SIG-M5 treated with dmso at 0.1 percent for 504 hours (cell line): ENCODE measurements around the gene FAM13B.
"Not testable (repeated sequence)": the region's sequence is repeated elsewhere in the genome, so short reads cannot be mapped to it uniquely, and the experiment has no call there.

ENCODE experiments used
- DNase-seq: peaks from one replicate; lab custom pipeline; 2025; ENCODE audit not compliant: unreplicated experiment; lab: John Stamatoyannopoulos, UW

The FAM13B gene

DNA sequence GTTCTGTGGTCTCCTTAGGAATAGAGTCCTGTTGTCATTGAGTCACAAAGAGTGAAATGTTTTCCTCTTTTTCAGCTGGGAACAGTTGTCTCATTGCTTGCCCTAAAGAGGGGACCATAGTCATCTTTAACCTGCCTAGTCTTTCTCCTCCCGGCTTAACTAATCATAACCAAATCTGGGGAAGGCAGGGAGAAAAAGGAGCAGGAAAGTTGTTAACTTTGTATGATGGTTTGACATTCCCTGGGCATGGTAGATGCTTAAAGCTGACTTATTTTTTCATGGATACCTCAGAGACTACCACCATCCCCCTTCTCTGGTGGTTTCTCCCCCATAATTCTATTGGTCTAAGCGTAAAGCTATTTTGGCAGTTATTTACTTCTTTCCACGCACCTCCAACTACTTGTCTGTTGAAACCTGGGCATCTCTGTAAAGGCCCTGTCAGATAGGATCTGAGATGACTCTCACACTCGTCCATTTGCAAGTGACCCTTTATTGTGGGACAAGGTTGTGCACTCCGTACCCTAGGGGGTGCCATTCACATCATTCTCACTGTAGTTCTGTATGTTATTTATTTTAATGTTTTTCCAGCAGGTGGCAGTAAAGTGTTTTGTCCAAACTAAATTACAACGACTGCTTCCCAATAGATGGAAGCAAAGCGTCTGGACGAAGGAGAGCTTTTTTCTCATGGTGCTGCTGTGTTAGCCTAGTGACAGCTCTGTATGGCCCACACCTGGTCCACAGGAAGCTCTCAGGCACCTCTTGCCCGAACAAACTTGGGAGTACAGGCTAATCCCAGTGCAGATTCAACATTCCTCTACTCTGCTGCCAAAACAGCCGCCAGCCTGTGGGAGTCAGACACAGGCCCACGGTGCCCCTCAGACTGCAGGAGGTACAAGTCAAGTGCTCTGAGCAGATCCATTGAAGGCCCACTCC is 3.0 kb upstream of the FAM13B start:
- DNase-seq, result peak; percentile 96

DNA sequence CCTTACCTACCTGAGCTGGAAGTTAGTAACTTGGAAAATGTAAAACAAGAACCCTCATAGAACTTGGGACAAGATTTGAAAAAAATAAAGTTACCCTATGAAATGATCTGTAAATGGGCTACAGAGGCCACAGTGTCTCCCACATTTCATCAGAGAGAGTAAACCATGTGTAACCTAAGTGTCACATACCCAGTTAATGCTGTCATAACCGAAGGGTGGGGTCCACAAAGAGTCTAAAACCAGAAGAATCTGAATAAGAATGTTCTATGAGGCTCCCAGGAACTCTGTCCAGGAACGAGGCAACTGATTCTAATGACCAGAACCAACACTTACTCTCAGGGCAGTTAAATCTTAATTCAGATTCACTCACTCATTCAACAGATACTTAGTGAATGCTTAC is 1.0 kb upstream of the FAM13B start:
- DNase-seq, result no peak

DNA sequence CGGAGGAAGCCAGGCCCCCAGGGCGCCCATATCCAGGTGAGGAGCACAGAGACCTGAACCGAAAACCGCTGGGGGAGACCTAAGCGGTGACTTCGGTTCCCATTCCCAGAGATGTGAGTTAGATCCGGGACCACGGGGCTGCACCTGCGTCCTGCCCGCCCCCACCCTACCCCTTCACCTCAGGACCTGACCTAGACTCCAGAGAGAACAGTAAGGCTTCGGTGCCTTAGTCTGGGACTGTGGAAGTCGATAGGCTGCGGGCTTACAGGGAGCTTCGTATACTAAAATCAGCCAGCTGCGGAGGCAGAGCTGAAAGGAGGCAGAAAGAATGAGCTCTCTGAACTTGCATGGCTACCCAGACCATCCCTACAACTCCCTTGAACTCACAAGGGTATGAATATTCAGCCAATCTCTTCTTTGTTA is 518 bp upstream of the FAM13B start:
- DNase-seq, result no peak

DNA sequence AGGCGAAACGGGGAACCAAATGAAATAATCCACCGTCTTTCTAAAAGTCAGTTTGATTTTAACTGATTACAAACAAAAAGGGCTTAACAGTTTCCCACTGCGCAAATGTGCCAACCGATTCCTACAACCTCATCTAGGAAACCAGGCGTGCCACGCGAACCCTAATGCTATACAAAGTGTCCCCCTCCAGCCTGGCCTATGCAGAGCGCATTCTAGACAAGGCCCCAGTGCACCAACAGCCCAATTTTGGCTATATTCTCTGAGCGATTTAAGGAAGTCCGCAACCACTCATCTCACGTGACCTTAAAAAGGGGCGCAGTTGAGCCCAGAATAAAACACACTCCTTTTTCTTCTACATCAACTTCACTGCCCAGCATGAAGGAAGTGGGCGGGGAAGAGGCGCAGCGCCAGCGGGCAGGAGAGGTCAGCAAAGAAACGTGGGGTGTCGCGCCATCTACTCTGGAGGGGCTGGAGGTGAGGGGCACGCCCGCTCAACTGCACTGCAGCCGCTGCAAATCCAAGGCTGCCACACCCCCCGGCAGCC is 779 bp downstream of the FAM13B start:
- peak; percentile 94 for DNase-seq

DNA sequence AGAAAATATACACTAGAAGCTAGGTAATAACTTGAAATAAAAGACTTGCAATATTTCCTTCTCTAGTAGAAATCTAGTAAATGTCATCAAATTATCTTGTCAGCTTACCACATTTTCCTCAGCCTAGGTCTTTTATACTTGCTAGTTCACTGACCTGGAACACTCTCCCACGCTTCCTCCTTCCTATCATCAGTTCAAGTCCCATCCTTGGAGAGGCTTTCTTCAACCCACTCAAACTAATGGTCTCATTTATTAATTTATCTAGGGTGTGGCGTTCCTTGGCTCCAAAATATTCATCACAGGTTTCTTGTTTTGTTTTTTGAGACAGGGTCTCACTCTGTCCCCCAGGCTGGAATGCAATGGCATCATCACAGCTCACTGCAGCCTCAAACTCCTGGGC is 2.9 kb downstream of the FAM13B start:
- no peak for DNase-seq

DNA sequence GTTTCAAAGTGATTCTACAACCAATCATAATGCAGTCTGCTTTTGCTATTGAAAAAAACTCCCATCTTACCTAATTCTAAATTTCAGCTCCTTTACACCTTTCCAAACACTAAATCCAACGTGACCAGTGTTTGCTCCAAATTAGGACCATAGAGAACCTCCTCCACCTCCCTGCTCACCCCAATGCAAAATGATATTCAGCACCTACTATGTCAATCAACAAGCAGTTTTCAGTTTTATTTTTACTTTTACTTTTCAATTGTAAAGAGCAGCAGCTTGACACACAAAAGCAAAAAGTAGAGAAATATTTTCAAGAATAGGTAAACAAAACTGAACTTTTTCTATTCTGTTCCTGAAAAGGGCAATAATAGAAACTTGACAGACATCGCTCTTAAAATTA is 3.4 kb downstream of the FAM13B start:
- DNase-seq, result no peak

DNA sequence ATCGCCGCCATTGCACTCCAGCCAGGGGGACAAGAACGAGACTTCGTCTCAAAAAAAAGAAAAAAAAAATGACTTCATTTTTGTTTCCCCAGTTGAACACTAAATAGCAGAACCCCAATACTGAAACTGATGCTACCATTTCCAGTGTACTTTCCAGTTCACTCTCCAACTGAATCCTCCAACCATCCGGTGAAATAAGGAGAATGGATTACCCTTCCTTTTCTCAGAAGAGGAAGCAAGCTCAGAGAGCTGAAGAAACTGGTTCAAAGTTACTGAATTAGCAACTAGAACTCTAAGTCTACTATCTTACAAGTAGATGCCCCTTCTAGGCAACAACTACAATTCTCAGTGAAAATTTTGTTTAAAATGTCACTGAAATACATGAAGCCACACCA is 3.9 kb downstream of the FAM13B start:
- DNase-seq, result no peak

DNA sequence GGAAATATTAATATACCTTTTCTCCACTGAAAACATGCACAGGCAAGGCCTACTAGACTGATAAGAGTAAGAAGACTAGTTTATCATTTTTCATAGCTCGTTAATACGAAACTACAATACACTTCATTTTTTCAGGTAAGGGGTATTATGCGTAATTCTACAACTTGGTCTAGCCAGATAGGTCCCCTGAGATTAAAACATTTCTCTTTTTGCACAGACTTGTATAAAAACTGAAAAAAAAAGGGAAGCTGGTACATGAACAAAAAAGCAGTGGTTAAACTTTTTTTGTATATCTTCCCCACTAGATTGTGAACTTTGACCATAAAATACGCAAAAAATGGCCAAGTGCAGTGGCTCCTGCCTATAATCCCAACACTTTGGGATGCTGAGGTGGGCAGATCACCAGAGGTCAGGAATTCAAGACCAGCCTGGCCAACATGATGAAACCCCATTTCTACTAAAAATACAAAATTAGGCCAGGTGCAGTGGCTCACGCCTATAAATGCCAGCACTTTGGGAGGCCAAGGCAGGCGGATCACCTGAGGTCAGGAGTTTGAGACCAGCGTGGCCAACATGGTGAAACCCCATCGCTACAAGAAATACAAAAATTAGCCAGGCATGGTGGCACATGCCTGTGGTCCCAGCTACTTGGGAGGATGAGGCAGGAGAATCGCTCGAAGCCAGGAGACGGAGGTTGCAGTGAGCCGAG is 4.5 kb downstream of the FAM13B start:
- DNase-seq, result not testable (repeated sequence)

DNA sequence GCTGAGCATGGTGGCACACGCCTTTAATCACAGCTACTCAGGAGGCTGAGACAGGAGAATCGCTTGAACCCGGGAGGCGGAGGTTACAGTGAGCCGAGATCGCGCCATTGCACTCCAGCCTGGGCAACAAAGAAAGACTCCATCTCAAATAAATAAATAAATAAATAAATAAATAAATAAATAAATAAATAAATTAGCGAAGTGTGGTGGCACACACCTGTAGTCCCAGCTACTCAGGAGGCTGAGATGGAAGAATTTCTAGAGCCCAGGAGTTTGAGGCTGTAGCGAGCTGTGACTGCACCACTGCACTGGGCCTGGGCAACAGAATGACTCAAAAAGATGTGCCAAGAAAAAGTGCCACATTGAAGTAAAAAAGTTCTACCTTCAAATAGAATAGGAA is 6.1 kb downstream of the FAM13B start:
- not testable (repeated sequence) for DNase-seq

DNA sequence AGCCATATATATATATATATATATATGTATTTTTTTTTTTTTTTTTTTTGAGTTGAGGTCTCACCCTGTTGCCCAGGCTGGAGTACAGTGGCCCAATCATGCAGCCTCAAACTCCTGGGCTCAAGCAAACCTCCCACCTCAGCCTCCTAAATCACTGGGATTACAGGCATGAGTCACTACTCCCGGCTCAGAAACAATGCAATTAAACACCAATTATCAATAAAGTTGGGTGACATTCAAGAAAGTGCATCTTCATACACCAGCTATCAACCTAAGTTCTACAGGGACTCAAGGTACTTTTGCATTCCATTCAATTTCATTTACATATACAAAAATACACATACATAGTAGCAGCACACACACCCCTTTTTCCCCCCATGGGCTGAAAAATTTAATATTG is 7.6 kb downstream of the FAM13B start:
- DNase-seq, result no peak

DNA sequence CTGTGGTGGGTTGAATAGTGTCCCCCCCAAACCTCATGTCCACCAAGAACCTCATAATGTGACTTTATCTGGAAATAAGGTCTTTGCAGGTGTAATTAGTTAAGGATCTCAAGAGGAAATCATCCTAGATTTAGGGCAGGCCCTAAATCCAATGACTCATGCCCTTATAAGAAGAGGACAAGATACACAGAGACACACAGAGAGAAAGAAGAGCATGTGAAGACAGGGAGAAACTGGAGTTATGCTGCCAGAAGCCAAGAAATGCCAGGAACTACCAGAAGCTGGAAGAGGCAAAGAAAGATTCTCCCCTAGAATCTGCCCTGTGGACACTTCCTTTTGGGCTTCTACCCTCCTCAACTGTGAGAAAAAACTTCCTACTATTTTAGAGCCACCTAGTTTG is 8.8 kb downstream of the FAM13B start:
- no peak for DNase-seq

DNA sequence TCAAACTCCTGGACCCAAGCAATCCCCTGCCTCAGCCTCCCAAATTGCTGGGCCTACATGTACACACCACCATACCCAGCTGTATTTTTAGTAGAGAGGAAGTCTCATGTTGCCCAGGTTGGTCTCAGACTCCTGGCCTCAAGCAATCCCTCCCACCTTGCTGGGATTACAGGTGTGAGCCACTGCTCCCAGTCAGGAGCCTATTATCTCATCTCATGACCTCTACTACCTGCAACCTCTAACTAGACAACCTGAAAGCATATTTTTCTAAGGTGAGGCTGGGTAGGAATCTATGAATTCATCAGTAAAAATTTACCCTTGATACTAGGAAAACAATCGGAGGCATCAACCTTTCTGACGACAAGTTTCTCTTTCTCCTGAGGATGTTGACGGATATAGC is 10.0 kb downstream of the FAM13B start:
- DNase-seq, result no peak

DNA sequence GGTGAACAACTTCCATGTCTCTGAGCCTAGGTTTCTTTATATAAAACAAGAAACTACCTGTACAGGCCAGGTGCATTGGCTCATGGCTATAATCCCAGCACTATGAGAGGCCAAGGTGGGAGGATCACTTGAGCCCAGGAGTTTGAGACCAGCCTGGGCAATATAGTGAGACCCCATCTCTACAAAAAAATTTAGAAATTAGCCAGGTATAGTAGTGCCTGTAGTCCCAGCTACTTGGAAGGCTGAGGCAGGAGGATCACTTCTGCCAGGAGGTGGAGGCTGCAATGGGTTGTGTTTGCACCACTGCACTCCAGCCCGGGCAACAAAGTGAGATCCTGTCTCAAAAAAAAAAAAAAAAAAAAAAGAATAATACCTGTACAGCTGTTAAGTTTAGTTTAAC is 11.1 kb downstream of the FAM13B start:
- no peak for DNase-seq

DNA sequence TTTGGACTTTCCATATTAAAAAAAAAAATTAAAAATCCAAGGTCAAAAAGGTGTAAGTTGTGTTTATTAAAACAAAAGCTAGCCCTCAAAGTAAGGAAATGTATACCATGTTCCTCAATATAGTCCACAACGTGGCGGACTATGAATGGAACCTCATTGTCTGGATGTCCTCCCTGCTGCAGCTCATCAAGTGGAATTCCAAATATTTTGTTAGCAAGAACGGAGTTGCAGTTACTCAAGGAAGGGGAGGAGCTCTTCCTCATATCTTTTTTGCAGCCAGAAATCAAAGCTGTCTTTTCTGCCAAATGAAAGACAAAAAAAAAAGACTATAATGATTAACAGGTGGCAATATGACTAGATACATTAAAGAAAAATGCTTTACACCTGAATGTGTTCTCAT is 14.0 kb downstream of the FAM13B start:
- no peak for DNase-seq

DNA sequence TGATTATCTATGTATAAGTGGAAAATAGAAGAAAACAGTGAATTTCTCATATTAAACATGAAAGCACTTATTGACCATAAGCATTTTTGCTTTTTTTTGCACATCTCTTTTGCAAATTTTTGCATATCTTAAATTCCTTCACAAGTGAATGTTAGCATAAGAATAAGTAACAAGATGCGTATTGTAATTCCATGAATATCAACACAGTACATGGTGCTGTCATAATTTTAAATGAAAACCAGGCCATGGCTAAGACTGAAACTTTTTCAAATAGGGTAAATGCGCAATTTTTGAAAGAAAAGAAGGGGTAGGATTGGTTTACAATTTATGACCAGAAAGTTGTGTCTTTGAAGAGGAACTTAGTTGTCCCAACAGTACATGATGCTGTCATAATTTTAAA is 17.0 kb downstream of the FAM13B start:
- DNase-seq, result no peak

DNA sequence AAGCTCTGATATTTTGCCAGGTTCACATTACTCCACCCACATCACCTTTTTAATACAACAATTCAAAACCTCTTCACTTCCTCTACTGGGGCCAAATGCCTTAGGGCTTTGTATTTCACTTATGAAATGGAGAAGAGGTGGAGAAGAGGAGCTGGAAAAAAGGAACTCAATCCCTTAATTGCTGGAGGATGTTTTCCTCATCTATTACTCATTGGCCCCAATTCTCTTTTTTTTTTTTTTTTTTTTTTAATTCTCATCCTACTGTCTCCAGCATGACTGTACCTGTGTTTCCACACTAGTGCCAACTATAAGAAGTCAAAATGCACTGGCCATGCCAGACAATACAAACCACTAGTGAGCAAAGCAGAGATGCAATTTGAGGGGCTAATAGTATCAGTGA is 20.9 kb downstream of the FAM13B start:
- no peak for DNase-seq

DNA sequence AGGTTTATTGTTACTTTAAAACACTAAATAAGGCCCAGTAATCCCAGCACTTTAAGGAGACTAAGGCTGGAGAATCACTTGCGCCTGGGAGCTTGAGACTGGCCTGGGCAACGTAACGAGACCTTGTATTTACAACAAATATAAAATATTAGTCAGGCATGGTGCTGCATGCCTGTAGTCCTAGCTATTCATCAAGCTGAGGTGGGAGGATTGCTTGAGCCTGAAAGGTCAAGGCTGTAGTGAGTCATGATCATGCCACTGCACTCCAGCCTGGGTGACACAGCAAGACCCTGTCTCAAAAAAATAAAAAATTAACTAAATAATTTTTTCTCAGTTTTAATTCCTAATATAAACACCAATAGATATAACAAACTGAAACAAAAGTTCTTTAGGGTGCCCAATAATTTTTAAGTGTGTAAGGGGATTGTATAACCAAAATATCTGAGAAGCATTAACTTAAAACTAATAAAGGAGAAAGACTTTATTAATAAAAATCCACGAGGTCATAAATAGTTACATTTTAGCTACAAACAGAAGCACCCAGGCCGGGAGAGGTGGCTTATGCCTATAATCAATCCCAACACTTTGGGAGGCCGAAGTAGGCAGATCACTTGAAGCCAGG is 32.7 kb downstream of the FAM13B start:
- DNase-seq, result no peak

DNA sequence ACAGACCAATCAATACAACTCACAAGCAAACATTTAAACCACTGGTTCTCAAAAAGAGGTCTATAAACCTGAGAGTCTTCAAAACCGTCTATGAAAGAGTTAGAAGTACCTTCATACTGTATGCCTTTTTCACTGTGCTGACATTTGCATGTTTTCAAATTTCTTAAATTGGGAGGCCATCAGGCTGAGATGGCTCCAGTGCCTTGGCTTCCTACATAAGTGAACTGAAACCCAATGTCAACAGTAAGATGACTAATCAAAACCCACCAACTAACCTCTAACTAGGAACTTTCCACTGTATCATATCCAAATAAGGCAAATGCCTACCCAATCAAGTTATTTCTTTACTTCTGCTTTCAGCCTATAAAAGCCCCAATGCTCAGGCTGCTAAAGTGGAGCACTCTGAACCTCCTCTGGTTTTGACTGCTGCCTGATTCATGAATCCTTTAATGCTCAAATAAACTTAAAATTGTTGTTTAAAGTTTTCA is 35.1 kb downstream of the FAM13B start:
- DNase-seq, result peak; percentile 84

DNA sequence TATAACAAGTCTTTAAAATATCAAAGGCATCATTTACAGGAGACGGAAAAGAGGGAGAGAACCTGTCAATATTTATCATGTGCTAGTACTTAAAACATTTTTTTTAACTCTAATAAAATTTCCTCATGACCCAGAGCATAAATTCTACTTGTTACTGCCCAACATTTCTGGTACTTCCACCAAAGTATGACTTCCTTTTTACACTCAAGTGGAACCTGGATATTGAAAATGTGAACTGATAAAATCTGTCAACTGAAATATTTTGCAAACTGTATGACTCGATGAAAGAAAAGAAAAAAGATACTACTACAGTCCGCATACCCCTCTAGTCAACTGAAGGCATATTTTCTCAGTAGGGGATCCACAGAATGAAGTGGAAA is 37.1 kb downstream of the FAM13B start:
- DNase-seq, result no peak

DNA sequence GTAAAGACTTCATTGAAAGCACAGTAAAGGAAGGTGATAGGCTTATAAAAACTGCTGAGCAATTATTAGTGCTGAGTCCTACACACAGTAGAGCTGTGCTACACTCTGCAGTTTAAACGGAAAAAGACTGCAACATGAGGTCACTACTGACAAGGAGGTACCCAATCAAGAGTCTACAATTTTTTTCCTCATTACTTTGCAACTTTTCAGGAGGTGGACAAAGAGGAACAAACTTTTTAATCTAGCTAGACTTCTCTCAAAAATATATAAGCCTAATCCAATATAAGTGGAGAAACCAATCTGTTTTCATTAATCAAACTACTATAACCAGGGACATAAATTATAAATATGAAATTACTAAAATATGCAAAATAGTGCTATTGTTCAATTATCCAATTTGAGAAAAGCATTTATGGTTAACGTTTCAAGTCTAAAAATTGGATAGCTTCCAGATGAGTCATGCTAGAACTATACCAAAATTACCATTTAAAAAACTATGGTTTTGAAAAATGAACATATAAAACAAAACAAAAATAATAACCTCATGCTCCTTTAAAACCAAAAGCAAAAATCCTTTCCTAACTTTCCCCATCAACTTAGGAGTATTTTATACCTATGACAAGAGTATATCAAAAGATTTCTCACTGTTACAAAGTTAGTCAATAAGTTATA is 37.7 kb downstream of the FAM13B start:
- peak; percentile 57 for DNase-seq

DNA sequence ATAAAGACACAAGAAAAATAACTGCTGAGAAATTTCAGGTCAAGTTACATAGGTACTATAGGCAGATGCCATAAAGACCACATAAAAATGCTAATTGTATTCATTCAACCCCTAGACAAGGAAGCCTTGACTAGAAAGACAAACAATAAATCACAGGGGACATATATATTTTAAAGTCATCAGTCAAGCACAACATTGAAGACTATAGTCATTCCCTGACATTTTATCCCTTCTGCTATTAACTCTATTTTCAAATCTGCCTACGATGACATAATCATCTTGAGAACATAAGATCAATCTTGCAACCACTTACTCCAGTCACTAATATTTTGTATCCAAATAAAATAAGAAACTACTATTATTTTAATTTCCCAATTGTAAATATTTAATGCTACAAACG is 38.3 kb downstream of the FAM13B start:
- DNase-seq, result no peak
